Coronary artery (tissue), 2 donors: ENCODE results near the gene ZCCHC7.
"Not testable (repeated sequence)": the region's sequence is repeated elsewhere in the genome, so short reads cannot be mapped to it uniquely, and the experiment has no call there.

Experiments
- DNase-seq: peaks from one replicate; pipeline ENCODE4 v3.0.0-alpha.2; 2017; ENCODE audit warnings: low spot score
- H3K27ac ChIP-seq, 2 donors: fragments of 200-600 bp; sonication (generic); one replicate each; pipeline ENCODE4 v1.5.1; 2016 to 2019
- H3K4me3 ChIP-seq: fragments of 200-600 bp; sonication (generic); 2 replicates; pipeline ENCODE4 v1.5.1; 2016; ENCODE audit warnings: mild to moderate bottlenecking, moderate library complexity
- CTCF ChIP-seq: fragments of 200-600 bp; sonication (generic); IDR thresholded peaks from one replicate; pipeline ENCODE4 v1.5.1; 2019; ENCODE audit warnings: antibody characterized with exemption

ZCCHC7 gene

GRCh38 chr9:37105234-37105633 lies 15.1 kb upstream of the ZCCHC7 start:
- no peak overlapping the region for H3K27ac ChIP-seq
- DNase-seq: no peak
- TF ChIP-seq CTCF: no peak
- H3K4me3 ChIP-seq: no peak overlapping the region

GRCh38 chr9:37107701-37108100 lies 12.7 kb upstream of the ZCCHC7 start:
- Histone ChIP-seq H3K4me3 (no peak overlapping the region), H3K27ac (no peak overlapping the region)
- TF ChIP-seq CTCF: no peak
- DNase-seq: no peak

- DNase-seq, H3K4me3 ChIP-seq, H3K27ac ChIP-seq: not testable (repeated sequence)
Measured at GRCh38 chr9:37114442-37114841, 5.9 kb upstream of the ZCCHC7 start.

- Histone ChIP-seq H3K4me3 (no peak overlapping the region), H3K27ac (no peak overlapping the region)
- no peak for DNase-seq
- TF ChIP-seq CTCF: no peak
Measured at GRCh38 chr9:37117956-37118355, 2.4 kb upstream of the ZCCHC7 start.

- Histone ChIP-seq H3K4me3 (peak overlapping the region; percentile 86), H3K27ac (no peak overlapping the region)
- DNase-seq: no peak
- no peak for TF ChIP-seq CTCF
Measured at GRCh38 chr9:37119360-37119759, 1.0 kb upstream of the ZCCHC7 start.

- Histone ChIP-seq H3K27ac (peak overlapping the region; percentile 86 to 96), H3K4me3 (peak overlapping the region; percentile 86)
- DNase-seq: not testable (repeated sequence)
Measured at GRCh38 chr9:37120843-37121335, 515 bp downstream of the ZCCHC7 start.

- Histone ChIP-seq H3K27ac (no peak overlapping the region), H3K4me3 (peak overlapping the region; percentile 86)
- DNase-seq: no peak
- no peak for TF ChIP-seq CTCF
Measured at GRCh38 chr9:37121881-37122280, 1.5 kb downstream of the ZCCHC7 start.

GRCh38 chr9:37126214-37126788 lies 5.9 kb downstream of the ZCCHC7 start:
- DNase-seq: no peak
- Histone ChIP-seq H3K4me3 (no peak overlapping the region), H3K27ac (no peak overlapping the region)
- no peak for TF ChIP-seq CTCF
